Breast epithelium (tissue), 4 donors: ENCODE data around the gene ULBP2. TPM values are rescaled to one million over a fixed set of nuclear protein-coding genes. Genes with fewer than 3 reads are reported as not detected.
A peak's percentile ranks its signal among the peaks of the same experiment; 100 is the strongest.

ENCODE experiments used
- DNase-seq, 2 donors: peaks; one replicate each; pipeline ENCODE4 v3.0.0-alpha.2; 2019; ENCODE audit warnings: low spot score in 2 of 2
- H3K27ac ChIP-seq, 2 donors: fragments of 200-600 bp; sonication (generic) in 1 of 2; one replicate each; pipeline ENCODE4 v1.5.1; 2016 to 2019; ENCODE audit warnings: mild to moderate bottlenecking in 1 of 2
- H3K27me3 ChIP-seq, 2 donors: fragments of 200-600 bp; sonication (generic) in 1 of 2; one replicate each; pipeline versions ENCODE4 v1.5.1 to v1.6.0; 2017 to 2019; ENCODE audit warnings: control low read depth in 1 of 2, mild to moderate bottlenecking in 1 of 2
- H3K36me3 ChIP-seq: fragments of 200-600 bp; one replicate; pipeline ENCODE4 v1.5.1; 2019
- H3K4me1 ChIP-seq, 2 donors: fragments of 200-600 bp; sonication (generic); one replicate each; pipeline ENCODE4 v1.5.1; 2016 to 2019; ENCODE audit warnings: control low read depth in 1 of 2
- H3K4me3 ChIP-seq, 3 donors: fragments of 200-600 bp; sonication (generic); 1 replicate in 2 of 3; 2 replicates in 1 of 3; pipeline ENCODE4 v1.5.1; 2016 to 2019; ENCODE audit warnings: mild to moderate bottlenecking in 3 of 3, moderate library complexity in 2 of 3
- H3K9me3 ChIP-seq, 2 donors: fragments of 200-600 bp; sonication (generic) in 1 of 2; one replicate each; pipeline ENCODE4 v1.5.1; 2016 to 2019; ENCODE audit warnings: control low read depth in 1 of 2
- POLR2A ChIP-seq: fragments of 450-650 bp; IDR thresholded peaks from one replicate; pipeline ENCODE4 v1.6.1; 2016; ENCODE audit warnings: antibody characterized with exemption, mild to moderate bottlenecking, moderate library complexity
- POLR2AphosphoS5 ChIP-seq, 3 donors: sonication (generic); formaldehyde crosslinking; IDR thresholded peaks; one replicate each; pipeline ENCODE4 v1.6.1; 2017; ENCODE audit warnings: antibody characterized with exemption in 3 of 3
- intact Hi-C: fragments of 100-400 bp; cut with DNase I; formaldehyde crosslinking; loops from one replicate; pipeline ENCODE4 v1.15.1; 2023; ENCODE audit warnings: low total_unique reads
- total RNA-seq, 3 donors: library from RNA; depleted of rRNA; stranded (reverse); fragments of >200 nt; gene quantifications; one replicate each; pipeline ENCODE4 v1.1.0, GENCODE V29; 2016
- TF ChIP-seq, protein P1 (sequence below), 3 donors: fragments of 450-650 bp; IDR thresholded peaks; one replicate each; pipeline ENCODE4 v1.5.1; 2016 to 2017; ENCODE audit warnings: antibody characterized with exemption in 3 of 3, mild to moderate bottlenecking in 3 of 3, moderate library complexity in 3 of 3

Gene ULBP2
- total RNA-seq, 3 donors from 2014 or later: 0.88 to 1.3 TPM; not detected in 1

- H3K27ac ChIP-seq: no peak overlapping the region
- H3K9me3 ChIP-seq: no peaks in the 10 kb centered on the region
- H3K27me3 ChIP-seq: peaks cover 0 to 44% of the 10 kb centered on the region in 2 donors
- peaks cover 0 to 4% of the 10 kb centered on the region in 2 donors for H3K4me1 ChIP-seq
- peak overlapping the region in 1 of 3 donors; percentile 69 for H3K4me3 ChIP-seq
- no peak for DNase-seq
- intact Hi-C loops: no loop called here
- no peak for TF ChIP-seq POLR2AphosphoS5 (IDR thresholded peaks at IDR 0.05)
- TF ChIP-seq, protein P1, sequence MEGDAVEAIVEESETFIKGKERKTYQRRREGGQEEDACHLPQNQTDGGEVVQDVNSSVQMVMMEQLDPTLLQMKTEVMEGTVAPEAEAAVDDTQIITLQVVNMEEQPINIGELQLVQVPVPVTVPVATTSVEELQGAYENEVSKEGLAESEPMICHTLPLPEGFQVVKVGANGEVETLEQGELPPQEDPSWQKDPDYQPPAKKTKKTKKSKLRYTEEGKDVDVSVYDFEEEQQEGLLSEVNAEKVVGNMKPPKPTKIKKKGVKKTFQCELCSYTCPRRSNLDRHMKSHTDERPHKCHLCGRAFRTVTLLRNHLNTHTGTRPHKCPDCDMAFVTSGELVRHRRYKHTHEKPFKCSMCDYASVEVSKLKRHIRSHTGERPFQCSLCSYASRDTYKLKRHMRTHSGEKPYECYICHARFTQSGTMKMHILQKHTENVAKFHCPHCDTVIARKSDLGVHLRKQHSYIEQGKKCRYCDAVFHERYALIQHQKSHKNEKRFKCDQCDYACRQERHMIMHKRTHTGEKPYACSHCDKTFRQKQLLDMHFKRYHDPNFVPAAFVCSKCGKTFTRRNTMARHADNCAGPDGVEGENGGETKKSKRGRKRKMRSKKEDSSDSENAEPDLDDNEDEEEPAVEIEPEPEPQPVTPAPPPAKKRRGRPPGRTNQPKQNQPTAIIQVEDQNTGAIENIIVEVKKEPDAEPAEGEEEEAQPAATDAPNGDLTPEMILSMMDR (IDR thresholded peaks at IDR 0.05): no peak
- TF ChIP-seq POLR2A: no peak
- no peaks in the 10 kb centered on the region for H3K36me3 ChIP-seq
These were observed 20.8 kb downstream of the ULBP2 start for GRCh38 chr6:149962461-149963211.

GRCh38 chr6:149963212-149963461, 21.3 kb downstream of the ULBP2 start:
- DNase-seq: no peak
- Histone ChIP-seq H3K4me3 (peak overlapping the region; percentile 31 to 69 (median 51)), H3K36me3 (no peaks in the 10 kb centered on the region), H3K27me3 (peaks cover 0 to 44% of the 10 kb centered on the region in 2 donors), H3K9me3 (no peaks in the 10 kb centered on the region), H3K27ac (no peak overlapping the region), H3K4me1 (peaks cover 0 to 4% of the 10 kb centered on the region in 2 donors)
- TF ChIP-seq, protein P1 (IDR thresholded peaks at IDR 0.05): no peak
- no peak for TF ChIP-seq POLR2A
- TF ChIP-seq POLR2AphosphoS5 (IDR thresholded peaks at IDR 0.05): no peak
- intact Hi-C loops: no loop called here

- peaks cover 0 to 4% of the 10 kb centered on the region in 2 donors for H3K4me1 ChIP-seq
- no peaks in the 10 kb centered on the region for H3K36me3 ChIP-seq
- peak within 1 kb of the TSS; percentile 31 to 69 (median 51) for H3K4me3 ChIP-seq
- H3K27me3 ChIP-seq: peaks cover 0 to 44% of the 10 kb centered on the region in 2 donors
- intact Hi-C loops: no loop called here
- TF ChIP-seq POLR2AphosphoS5 (IDR thresholded peaks at IDR 0.05): peak in 2 of 3 donors; percentile 22 to 35
- TF ChIP-seq POLR2A: no peak
- peak; percentile 74 to 82 for DNase-seq
- H3K27ac ChIP-seq: no peak within 1 kb of the TSS
- H3K9me3 ChIP-seq: no peaks in the 10 kb centered on the region
These were observed 21.9 kb downstream of the ULBP2 start, which contains the start of gene ULBP1 for GRCh38 chr6:149963462-149964307. ULBP1 (plus strand) TSS chr6:149963943; CDS start chr6:149964050, 107 bp downstream.

DNA sequence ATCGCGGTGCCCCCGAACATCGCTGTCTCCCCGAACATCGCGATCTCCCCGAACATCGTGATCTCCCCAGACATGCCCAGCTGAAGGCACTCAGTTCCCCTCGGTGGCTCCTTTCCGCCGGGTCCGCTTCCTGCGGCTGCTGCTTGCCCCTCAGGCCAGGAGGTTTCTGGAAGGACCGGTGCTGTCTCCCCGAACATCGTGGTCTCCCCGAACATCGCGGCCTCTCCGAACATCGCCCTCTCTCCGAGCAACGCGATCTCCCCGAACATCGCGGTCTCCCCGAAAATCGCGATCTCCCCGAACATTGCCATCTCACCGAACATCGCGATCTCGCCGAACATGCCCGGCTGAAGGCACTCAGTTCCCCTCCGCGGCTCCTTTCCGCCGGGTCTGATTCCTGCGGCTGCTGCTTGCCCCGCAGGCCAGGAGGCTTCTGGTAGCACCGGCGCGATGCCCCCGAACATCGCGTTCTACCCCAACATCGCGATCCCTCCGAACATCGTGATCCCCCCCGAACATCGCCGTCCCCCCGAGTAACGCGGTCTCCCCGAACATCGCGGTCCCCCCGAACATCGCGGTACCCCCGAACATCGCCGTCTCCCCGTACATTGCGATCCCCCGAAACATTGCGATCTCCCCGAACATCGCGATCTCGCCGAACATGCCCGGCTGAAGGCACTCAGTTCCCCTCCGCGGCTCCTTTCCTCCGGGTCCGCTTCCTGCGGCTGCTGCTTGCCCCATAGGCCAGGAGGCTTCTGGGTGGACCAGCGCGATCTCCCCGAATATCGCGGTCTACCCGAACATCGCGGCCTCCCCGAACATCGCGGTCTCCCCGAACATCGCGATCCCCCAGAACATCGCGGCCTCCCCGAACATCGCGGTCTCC, 22.7 kb downstream of the ULBP2 start:
- Histone ChIP-seq H3K27me3 (peaks cover 0 to 49% of the 10 kb centered on the region in 2 donors), H3K4me1 (peaks cover 0 to 4% of the 10 kb centered on the region in 2 donors), H3K9me3 (no peaks in the 10 kb centered on the region), H3K4me3 (peak overlapping the region; percentile 31 to 69 (median 51)), H3K36me3 (no peaks in the 10 kb centered on the region), H3K27ac (no peak overlapping the region)
- TF ChIP-seq, protein P1 (IDR thresholded peaks at IDR 0.05): no peak
- TF ChIP-seq POLR2A (no peak), POLR2AphosphoS5 (IDR thresholded peaks at IDR 0.05) (no peak)
- intact Hi-C loops: no loop called here
- DNase-seq: no peak
